MM.1S (cell line): ENCODE measurements around the gene HGF.

Source experiments
- DNase-seq: peaks from one replicate; pipeline ENCODE4 v3.0.0-alpha.2; 2015
- H2AFZ ChIP-seq: fragments of 300-600 bp; sonication (generic); 2 replicates; pipeline ENCODE4 v1.6.0; 2016; ENCODE audit warnings: antibody characterized with exemption, low read length
- H3F3A ChIP-seq: fragments of 300-600 bp; sonication (generic); 2 replicates; pipeline ENCODE4 v1.6.1; 2016; ENCODE audit warnings: mild to moderate bottlenecking, antibody characterized with exemption, low read length, moderate library complexity, mixed read lengths; ENCODE audit not compliant: insufficient read depth
- H3K27ac ChIP-seq: fragments of 300-600 bp; sonication (generic); 2 replicates; pipeline ENCODE4 v1.5.1; 2016; ENCODE audit warnings: mild to moderate bottlenecking, low read length
- H3K27me3 ChIP-seq: fragments of 300-600 bp; sonication (generic); replicated peaks from 2 replicates; pipeline ENCODE4 v1.6.0; 2016; ENCODE audit warnings: low read length; ENCODE audit not compliant: insufficient read depth
- H3K36me3 ChIP-seq: fragments of 300-600 bp; sonication (generic); replicated peaks from 2 replicates; pipeline ENCODE4 v1.6.1; 2016; ENCODE audit warnings: mild to moderate bottlenecking, low read length, mixed read lengths; ENCODE audit not compliant: insufficient read depth
- H3K4me1 ChIP-seq: fragments of 300-600 bp; sonication (generic); 2 replicates; pipeline ENCODE4 v1.6.1; 2016; ENCODE audit warnings: low read length, mixed read lengths
- H3K4me2 ChIP-seq: fragments of 300-600 bp; sonication (generic); 2 replicates; pipeline ENCODE4 v1.6.0; 2016; ENCODE audit warnings: low read depth, low read length
- H3K4me3 ChIP-seq: fragments of 300-600 bp; sonication (generic); 2 replicates; pipeline ENCODE4 v1.5.1; 2016; ENCODE audit warnings: low read length, mixed read lengths
- H3K79me2 ChIP-seq: fragments of 300-600 bp; sonication (generic); 2 replicates; pipeline ENCODE4 v1.6.1; 2016; ENCODE audit warnings: mixed run types, low read length, mixed read lengths
- H3K9ac ChIP-seq: fragments of 300-600 bp; sonication (generic); 2 replicates; pipeline ENCODE4 v1.6.1; 2016; ENCODE audit warnings: low read length, mixed read lengths
- H3K9me2 ChIP-seq: fragments of 300-600 bp; sonication (generic); replicated peaks from 2 replicates; pipeline ENCODE4 v1.6.1; 2016; ENCODE audit warnings: mild to moderate bottlenecking, low read length, mixed read lengths; ENCODE audit not compliant: insufficient read depth
- H3K9me3 ChIP-seq: fragments of 300-600 bp; sonication (generic); replicated peaks from 2 replicates; pipeline ENCODE4 v1.6.1; 2016; ENCODE audit warnings: mild to moderate bottlenecking, low read length, mixed read lengths; ENCODE audit not compliant: insufficient read depth
- H4K20me1 ChIP-seq: fragments of 300-600 bp; sonication (generic); 2 replicates; pipeline ENCODE4 v1.6.1; 2016; ENCODE audit warnings: mild to moderate bottlenecking, low read length, moderate library complexity, mixed read lengths; ENCODE audit not compliant: insufficient read depth
- EZH2 ChIP-seq: fragments of 300-600 bp; sonication (generic); optimal IDR thresholded peaks from 2 replicates; pipeline ENCODE3; 2017; ENCODE audit warnings: low read depth, mild to moderate bottlenecking, antibody characterized with exemption, low read length, mixed read lengths
- EZH2phosphoT487 ChIP-seq: fragments of 300-600 bp; sonication (generic); IDR thresholded peaks from 2 replicates; pipeline ENCODE4 v1.6.1; 2018; ENCODE audit warnings: antibody characterized with exemption, low read length
- TF ChIP-seq, protein P1 (sequence below): fragments of 300-600 bp; sonication (generic); IDR thresholded peaks from 2 replicates; pipeline ENCODE4 v1.5.1; 2016; ENCODE audit warnings: antibody characterized with exemption, low read length, mixed read lengths

HGF gene

GRCh38 chr7:81789406-81790119 lies 19.7 kb upstream of the HGF start:
- no peaks in the 10 kb centered on the region for H3K27me3 ChIP-seq
- no peaks in the 10 kb centered on the region for H3K36me3 ChIP-seq
- no peak overlapping the region for H2AFZ ChIP-seq
- H4K20me1 ChIP-seq = no peaks in the 10 kb centered on the region
- TF ChIP-seq EZH2 = no peak
- no peak for TF ChIP-seq EZH2phosphoT487
- TF ChIP-seq, protein P1, sequence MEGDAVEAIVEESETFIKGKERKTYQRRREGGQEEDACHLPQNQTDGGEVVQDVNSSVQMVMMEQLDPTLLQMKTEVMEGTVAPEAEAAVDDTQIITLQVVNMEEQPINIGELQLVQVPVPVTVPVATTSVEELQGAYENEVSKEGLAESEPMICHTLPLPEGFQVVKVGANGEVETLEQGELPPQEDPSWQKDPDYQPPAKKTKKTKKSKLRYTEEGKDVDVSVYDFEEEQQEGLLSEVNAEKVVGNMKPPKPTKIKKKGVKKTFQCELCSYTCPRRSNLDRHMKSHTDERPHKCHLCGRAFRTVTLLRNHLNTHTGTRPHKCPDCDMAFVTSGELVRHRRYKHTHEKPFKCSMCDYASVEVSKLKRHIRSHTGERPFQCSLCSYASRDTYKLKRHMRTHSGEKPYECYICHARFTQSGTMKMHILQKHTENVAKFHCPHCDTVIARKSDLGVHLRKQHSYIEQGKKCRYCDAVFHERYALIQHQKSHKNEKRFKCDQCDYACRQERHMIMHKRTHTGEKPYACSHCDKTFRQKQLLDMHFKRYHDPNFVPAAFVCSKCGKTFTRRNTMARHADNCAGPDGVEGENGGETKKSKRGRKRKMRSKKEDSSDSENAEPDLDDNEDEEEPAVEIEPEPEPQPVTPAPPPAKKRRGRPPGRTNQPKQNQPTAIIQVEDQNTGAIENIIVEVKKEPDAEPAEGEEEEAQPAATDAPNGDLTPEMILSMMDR = no peak
- no peak for DNase-seq
- no peak overlapping the region for H3K9ac ChIP-seq
- H3K9me3 ChIP-seq = no peaks in the 10 kb centered on the region
- no peak overlapping the region for H3K4me2 ChIP-seq
- H3K27ac ChIP-seq = no peak overlapping the region
- H3K9me2 ChIP-seq = no peaks in the 10 kb centered on the region
- no peak overlapping the region for H3K4me3 ChIP-seq
- H3K4me1 ChIP-seq = no peaks in the 10 kb centered on the region
- no peaks in the 10 kb centered on the region for H3F3A ChIP-seq
- H3K79me2 ChIP-seq = no peaks in the 10 kb centered on the region

DNA sequence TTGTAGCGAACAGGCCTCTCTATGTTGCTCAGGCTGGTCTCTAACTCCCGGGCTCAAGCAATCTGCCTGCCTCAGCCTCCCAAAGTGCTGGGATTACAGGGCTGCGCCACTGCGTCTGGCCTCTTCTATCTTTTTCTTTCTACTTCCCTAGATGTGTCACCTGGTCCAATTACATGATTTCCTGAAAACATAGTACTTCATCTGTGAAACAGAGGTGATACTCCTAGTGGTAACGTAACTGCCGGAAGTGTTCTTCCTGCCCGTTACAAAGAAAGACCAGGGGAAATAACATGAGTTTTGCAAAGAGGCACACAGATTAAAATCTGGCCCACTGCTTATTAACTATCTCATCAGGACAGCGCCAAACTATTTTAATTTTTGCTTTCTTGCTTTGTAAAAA lies 18.4 kb upstream of the HGF start:
- H3F3A ChIP-seq = no peaks in the 10 kb centered on the region
- no peak overlapping the region for H3K4me2 ChIP-seq
- H3K9me2 ChIP-seq = no peaks in the 10 kb centered on the region
- no peak overlapping the region for H3K9ac ChIP-seq
- TF ChIP-seq EZH2phosphoT487 = no peak
- TF ChIP-seq, protein P1 = no peak
- TF ChIP-seq EZH2 = no peak
- H3K4me3 ChIP-seq = no peak overlapping the region
- no peak overlapping the region for H3K27ac ChIP-seq
- H2AFZ ChIP-seq = no peak overlapping the region
- H3K4me1 ChIP-seq = no peaks in the 10 kb centered on the region
- no peaks in the 10 kb centered on the region for H3K79me2 ChIP-seq
- H3K36me3 ChIP-seq = no peaks in the 10 kb centered on the region
- no peak for DNase-seq
- H3K27me3 ChIP-seq = no peaks in the 10 kb centered on the region
- H4K20me1 ChIP-seq = no peaks in the 10 kb centered on the region
- H3K9me3 ChIP-seq = no peaks in the 10 kb centered on the region

DNA sequence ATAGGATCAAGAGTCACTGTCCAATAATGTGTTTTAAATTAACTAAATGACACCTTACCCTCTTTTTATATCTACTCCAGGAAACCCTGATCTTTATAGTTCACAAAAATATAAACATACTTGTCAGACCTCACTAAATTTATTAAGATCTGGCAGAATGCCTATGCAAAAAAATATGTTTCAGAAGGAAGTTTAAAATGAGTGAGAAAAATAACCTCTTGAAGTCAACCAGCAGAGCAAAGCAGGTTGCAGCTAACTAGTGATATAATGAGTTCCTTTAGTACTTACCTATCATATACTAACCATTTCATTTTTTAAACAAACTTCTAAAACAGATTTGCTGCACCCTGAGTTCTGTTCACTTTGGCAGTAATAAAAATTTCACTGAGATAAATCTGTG lies 14.0 kb upstream of the HGF start:
- no peaks in the 10 kb centered on the region for H4K20me1 ChIP-seq
- no peaks in the 10 kb centered on the region for H3K9me3 ChIP-seq
- no peaks in the 10 kb centered on the region for H3F3A ChIP-seq
- no peak overlapping the region for H3K4me3 ChIP-seq
- no peaks in the 10 kb centered on the region for H3K4me1 ChIP-seq
- H3K4me2 ChIP-seq = no peak overlapping the region
- H3K27me3 ChIP-seq = no peaks in the 10 kb centered on the region
- no peak for TF ChIP-seq EZH2phosphoT487
- TF ChIP-seq, protein P1 = no peak
- no peak for TF ChIP-seq EZH2
- no peak overlapping the region for H2AFZ ChIP-seq
- H3K27ac ChIP-seq = no peak overlapping the region
- DNase-seq = no peak
- no peaks in the 10 kb centered on the region for H3K79me2 ChIP-seq
- H3K9ac ChIP-seq = no peak overlapping the region
- no peaks in the 10 kb centered on the region for H3K36me3 ChIP-seq
- H3K9me2 ChIP-seq = no peaks in the 10 kb centered on the region
